ENCODE measurements around the gene PAX6.
"Not testable (repeated sequence)": the region's sequence is repeated elsewhere in the genome, so short reads cannot be mapped to it uniquely, and the experiment has no call there.

Gene PAX6

DNA sequence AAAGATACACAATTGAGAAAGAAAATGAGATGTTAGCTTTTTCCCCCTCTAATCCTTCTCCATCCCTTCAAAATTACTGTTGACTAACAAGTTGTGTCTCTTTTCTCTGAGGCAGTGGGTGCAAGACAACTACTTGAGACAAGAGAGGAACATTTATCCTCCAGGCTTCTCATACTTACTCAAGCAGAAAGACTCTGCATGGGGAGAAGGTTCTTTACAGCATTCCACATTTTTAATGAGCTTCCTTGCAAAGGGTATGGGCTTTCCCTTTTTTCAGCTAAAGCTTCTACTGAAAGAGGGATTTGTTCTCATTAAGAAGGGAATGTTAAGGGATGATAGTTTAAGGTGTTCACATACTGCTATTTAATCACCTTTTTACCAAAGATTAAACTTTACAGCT lies 47.8 kb downstream of the PAX6 start:
- DNase-seq, result no peak

DNA sequence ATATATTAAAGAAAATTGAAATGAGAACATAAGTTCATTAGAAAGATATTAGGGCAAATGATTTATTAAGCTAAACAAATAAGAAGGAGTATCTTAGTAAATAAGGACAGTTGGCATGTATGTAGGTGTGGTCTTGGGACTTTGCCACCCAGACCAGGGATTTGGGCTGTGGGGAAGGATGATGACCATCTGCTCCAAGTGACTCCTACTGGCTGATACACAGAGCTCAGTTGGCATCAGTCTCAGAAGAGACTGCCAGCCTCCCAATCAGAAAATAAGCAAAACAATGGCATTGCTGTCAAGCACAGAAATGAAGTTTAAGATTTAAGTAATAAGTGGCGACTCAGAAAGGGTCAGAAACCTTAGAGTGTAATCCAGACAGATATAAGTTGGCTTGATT lies 49.5 kb downstream of the PAX6 start:
- DNase-seq, result no peak

DNA sequence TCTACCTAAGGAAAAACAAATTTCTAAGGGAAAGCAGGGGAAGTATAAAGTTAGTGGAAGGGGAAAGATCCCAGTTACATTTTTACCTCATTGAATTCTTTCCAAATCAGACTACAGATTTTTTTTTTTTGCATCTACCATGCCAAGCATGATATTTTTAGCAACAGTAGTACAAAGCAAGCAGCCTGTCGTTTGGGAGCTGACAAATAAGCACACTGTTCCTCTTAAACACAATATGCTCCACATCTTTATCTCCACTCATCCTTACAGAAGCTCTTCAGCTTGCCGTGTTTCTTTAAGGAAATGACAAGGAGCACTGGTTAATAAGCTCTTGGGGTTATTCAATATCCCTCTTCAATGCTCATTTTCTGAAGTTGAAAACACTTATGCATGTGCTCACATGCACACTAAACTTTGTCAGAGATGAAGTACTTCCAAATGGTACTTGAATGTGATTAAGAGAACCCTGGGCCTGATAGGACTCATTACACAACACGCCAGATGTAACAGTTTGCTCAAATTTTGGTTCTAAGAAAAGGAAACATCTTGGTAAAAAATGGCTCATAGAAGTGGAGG lies 53.8 kb downstream of the PAX6 start:
- no peak for DNase-seq

DNA sequence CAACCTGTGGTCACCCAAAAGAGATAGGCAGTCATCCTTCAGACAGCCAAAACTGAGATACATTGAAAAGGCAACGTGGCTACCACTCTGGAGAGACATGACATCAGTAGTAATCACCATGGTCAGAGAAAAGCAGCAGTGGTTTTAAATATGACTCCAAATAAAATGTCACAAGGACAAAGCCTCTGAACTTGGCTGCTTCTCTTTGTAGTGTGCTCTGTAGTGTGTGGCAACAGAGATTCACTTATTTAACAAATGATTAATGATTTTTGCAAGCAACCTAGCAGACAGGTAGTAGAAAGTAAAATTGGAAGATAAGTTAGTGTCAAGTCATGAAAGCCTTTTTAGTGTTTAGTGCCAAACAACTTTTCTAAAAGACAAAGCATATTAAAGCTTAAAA lies 63.5 kb downstream of the PAX6 start:
- DNase-seq, result no peak

DNA sequence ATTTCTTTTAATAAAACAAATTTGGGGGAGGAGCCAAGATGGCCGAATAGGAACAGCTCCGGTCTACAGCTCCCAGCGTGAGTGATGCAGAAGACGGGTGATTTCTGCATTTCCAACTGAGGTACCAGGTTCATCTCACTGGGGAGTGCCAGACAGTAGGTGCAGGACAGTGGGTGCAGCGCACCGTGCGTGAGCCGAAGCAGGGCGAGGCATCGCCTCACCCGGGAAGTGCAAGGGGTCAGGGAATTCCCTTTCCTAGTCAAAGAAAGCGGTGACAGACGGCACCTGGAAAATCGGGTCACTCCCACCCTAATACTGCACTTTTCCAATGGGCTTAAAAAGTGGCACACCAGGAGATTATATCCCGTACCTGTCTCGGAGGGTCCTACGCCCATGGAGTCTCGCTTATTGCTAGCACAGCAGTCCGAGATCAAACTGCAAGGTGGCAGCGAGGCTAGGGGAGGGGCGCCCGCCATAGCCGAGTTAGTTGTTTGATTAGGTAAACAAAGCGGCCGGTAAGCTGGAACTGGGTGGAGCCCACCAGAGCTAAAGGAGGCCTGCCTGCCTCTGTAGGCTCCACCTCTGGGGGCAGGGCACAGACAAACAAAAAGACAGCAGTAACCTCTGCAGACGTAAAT lies 70.3 kb downstream of the PAX6 start:
- DNase-seq, result not testable (repeated sequence)

DNA sequence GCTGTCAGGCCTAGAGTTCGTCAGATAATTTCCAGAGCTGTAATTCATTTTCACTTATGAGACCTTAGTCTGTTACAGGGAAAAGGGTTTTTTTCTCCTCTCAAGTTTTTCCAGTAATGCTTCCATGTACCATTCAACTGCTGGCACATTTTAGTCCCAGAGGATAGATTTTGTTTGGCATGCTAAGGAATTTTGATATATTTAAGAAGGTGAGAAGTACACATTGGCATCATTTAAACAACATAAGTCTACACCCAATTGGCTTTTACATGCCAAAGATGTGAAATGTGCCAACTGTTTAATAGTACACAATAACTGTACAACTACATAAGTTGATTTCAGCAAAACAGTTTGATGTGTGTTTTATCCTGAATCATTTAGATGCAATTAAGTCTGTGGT lies 71.0 kb downstream of the PAX6 start:
- DNase-seq, result no peak

Data from DMS153 (cell line).